WTC11 (cell line): Measurements from ENCODE around the gene GRAMD4.

Experiments
- AFF4 ChIP-seq: sonication (generic); formaldehyde crosslinking; IDR thresholded peaks from 2 replicates; pipeline ENCODE4 v1.8.1; 2023; ENCODE audit warnings: mild to moderate bottlenecking, missing genetic modification reagents, borderline replicate concordance
- CTCF ChIP-seq: fragments of 200-600 bp; IDR thresholded peaks from 2 replicates; pipeline ENCODE4 v1.8.0; 2022; ENCODE audit warnings: antibody characterized with exemption
- NR2C2 ChIP-seq: sonication (generic); formaldehyde crosslinking; IDR thresholded peaks from 2 replicates; pipeline ENCODE4 v1.8.0; 2022; ENCODE audit warnings: mild to moderate bottlenecking, missing genetic modification reagents

DNA sequence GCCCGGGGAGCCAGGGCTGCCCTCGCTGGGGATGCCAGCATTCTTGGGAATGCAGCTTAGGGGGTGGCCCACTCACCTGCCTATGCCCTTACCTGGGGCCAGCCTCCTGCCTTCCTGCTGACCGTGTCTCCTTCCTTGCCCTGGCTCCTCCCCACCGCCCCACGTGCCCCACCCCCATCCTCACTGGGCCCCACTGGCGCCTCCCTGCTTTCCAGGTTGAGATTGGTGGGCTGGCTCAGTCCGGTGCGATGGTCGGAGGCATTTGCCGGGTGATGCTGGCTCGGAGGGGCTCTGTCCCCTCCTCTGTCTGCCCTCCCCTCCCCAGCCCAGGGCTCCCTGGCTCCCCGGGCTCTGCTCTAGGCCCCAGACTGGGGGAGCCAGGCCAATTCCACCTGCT lies 34.1 kb upstream of the GRAMD4 start:
- TF ChIP-seq CTCF (no peak), NR2C2 (CRISPR knock-in tag) (no peak), AFF4 (CRISPR knock-in tag) (no peak)
